ENCODE data around the gene CHST11.

- TF ChIP-seq CTCF (IDR thresholded peaks at IDR 0.05; ENCODE audit: borderline replicate concordance, extremely low read depth, low read length, poor library complexity, severe bottlenecking) (no peak), EZH2 (IDR thresholded peaks at IDR 0.05; ENCODE audit: borderline replicate concordance, low read depth, low read length, severe bottlenecking) (no peak)
These were observed 329.1 kb downstream of the CHST11 start for GRCh38 chr12:104785886-104786285.

Measured in DND-41 (cell line).